ENCODE results near the gene KASH5.

DNA sequence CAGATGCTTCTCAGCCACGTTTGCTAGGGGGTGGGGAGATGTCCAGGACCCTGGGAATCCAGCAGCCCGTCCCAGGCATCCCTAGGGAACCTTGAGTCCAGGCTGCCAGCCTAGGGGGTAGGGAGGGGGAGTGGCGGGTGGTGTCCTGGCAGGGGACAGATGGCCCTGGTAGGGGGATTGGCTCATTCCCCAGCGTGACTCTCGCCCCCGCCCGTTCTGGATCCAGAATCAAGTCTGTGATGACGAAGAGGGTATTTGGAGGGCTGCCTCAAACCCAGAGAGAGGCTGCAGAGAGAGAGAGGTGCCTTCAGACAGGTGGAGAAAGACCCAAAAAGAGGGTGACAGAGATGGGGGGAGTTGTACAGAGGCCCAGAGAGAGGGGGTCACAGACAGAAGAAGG, 49.2 kb downstream of the KASH5 start:
- TF ChIP-seq EZH2phosphoT487 (IDR thresholded peaks at IDR 0.05; ENCODE audit: borderline replicate concordance, low read length): no peak
- no peak for TF ChIP-seq CTCF (conservative IDR thresholded peaks at IDR 0.05; ENCODE audit: low read depth, low read length)
- no peak for TF ChIP-seq EZH2 (IDR thresholded peaks at IDR 0.05; ENCODE audit: low read length, unreplicated experiment)

Measured in PC-3 (cell line).